Endothelial cell of umbilical vein (primary cell): ENCODE data around the gene ZFYVE9. TPM values are rescaled to one million over a fixed set of nuclear protein-coding genes. Genes with fewer than 3 reads are reported as not detected.

Experiments used
- BruUV-seq: library from RNA; stranded (reverse); fragments of 400-500 nt; replicated peaks from 2 replicates; lab custom pipeline; 2021; lab: Mats Ljungman, UMichigan
- CTCF ChIA-PET: fragments of 300-600, 350-600 bp; sonication (Branson Sonifier 250); formaldehyde crosslinking; loops from one replicate; lab custom pipeline; 2021; ENCODE audit warnings: antibody characterized with exemption, inconsistent platforms; lab: Charles Lee
- POLR2A ChIA-PET: fragments of 300-600, 350-600 bp; sonication (Branson Sonifier 250); formaldehyde crosslinking; loops from one replicate; lab custom pipeline; 2021; ENCODE audit warnings: antibody characterized with exemption, inconsistent platforms; lab: Charles Lee
- DNase-seq: peaks from one replicate; pipeline ENCODE4 v3.0.0-alpha.2; 2011; ENCODE audit warnings: low read depth, low spot score
- FAIRE-seq: peaks from 2 replicates; lab custom pipeline; 2011; peaks lifted over from hg19 to GRCh38; lab: Jason Lieb, UNC
- H2AFZ ChIP-seq: 2 replicates; pipeline ENCODE4 v1.6.0; 2012; ENCODE audit warnings: low read depth, low read length, control low read depth, inconsistent platforms
- H3K27ac ChIP-seq: 2 replicates; pipeline ENCODE4 v1.5.1; 2011; ENCODE audit warnings: low read depth, mild to moderate bottlenecking, control low read depth, low read length, moderate library complexity; ENCODE audit not compliant: insufficient read depth
- H3K27me3 ChIP-seq, 2 experiments: 2 replicates each; pipeline versions ENCODE4 v1.6.0 to v1.6.1; 2011; ENCODE audit warnings: low read length in 2 of 2, mixed read lengths in 1 of 2; ENCODE audit not compliant: control insufficient read depth in 2 of 2, insufficient read depth in 2 of 2
- H3K36me3 ChIP-seq, 2 experiments: 2 replicates in 1 of 2; 3 replicates in 1 of 2; pipeline ENCODE4 v1.5.1; 2011; ENCODE audit warnings: low read length in 2 of 2, mild to moderate bottlenecking in 1 of 2, moderate library complexity in 1 of 2; ENCODE audit not compliant: control insufficient read depth in 2 of 2, insufficient read depth in 2 of 2; ENCODE audit errors: extremely low read depth in 1 of 2
- H3K4me1 ChIP-seq: 3 replicates; pipeline ENCODE4 v1.5.1; 2011; ENCODE audit warnings: mild to moderate bottlenecking, low read length; ENCODE audit not compliant: control insufficient read depth, insufficient read depth; ENCODE audit errors: extremely low read depth
- H3K4me2 ChIP-seq: 2 replicates; pipeline ENCODE4 v1.6.1; 2011; ENCODE audit warnings: low read length, control low read depth, mixed read lengths; ENCODE audit not compliant: insufficient read depth
- H3K4me3 ChIP-seq, 3 experiments: fragments of 200-600 bp in 1 of 3; sonication (generic), shearing (Covaris generic) in 1 of 3; replicated peaks in 1 of 3; 2 replicates each; pipeline ENCODE4 v1.5.1; 2011 to 2016; ENCODE audit warnings: control low read depth in 3 of 3, low read length in 3 of 3, mild to moderate bottlenecking in 2 of 3, inconsistent platforms in 1 of 3, low read depth in 1 of 3, moderate library complexity in 1 of 3; ENCODE audit not compliant: insufficient read depth in 1 of 3
- H3K79me2 ChIP-seq: 2 replicates; pipeline ENCODE4 v1.6.0; 2012; ENCODE audit warnings: low read length, inconsistent platforms; ENCODE audit not compliant: control insufficient read depth, insufficient read depth
- H3K9ac ChIP-seq: replicated peaks from 2 replicates; pipeline ENCODE3; 2011; ENCODE audit warnings: low read length, control low read depth; ENCODE audit not compliant: insufficient read depth; ENCODE audit errors: extremely low read depth
- H3K9me1 ChIP-seq: replicated peaks from 3 replicates; pipeline ENCODE4 v1.6.0; 2011; ENCODE audit warnings: mild to moderate bottlenecking, low read length; ENCODE audit not compliant: control insufficient read depth, insufficient read depth; ENCODE audit errors: extremely low read depth
- H3K9me3 ChIP-seq: replicated peaks from 2 replicates; pipeline ENCODE4 v1.5.1; 2012; ENCODE audit warnings: low read length, inconsistent platforms; ENCODE audit not compliant: control insufficient read depth, insufficient read depth
- H4K20me1 ChIP-seq: replicated peaks from 2 replicates; pipeline ENCODE3; 2011; ENCODE audit warnings: mild to moderate bottlenecking, low read length; ENCODE audit not compliant: control insufficient read depth, insufficient read depth; ENCODE audit errors: extremely low read depth
- EZH2 ChIP-seq: IDR thresholded peaks from 2 replicates; pipeline ENCODE4 v1.6.1; 2012; ENCODE audit warnings: borderline replicate concordance, low read depth, mild to moderate bottlenecking, moderate library complexity, low read length, inconsistent platforms; ENCODE audit not compliant: severe bottlenecking
- FOS ChIP-seq: IDR thresholded peaks from 2 replicates; pipeline ENCODE4 v1.6.1; 2011; ENCODE audit warnings: mild to moderate bottlenecking, low read length, moderate library complexity, borderline replicate concordance; ENCODE audit not compliant: insufficient read depth
- GATA2 ChIP-seq: IDR thresholded peaks from 2 replicates; pipeline ENCODE4 v1.7.0; 2011; ENCODE audit warnings: low read depth, mild to moderate bottlenecking, moderate library complexity, mixed read lengths, low read length; ENCODE audit not compliant: insufficient read length, insufficient read depth
- JUN ChIP-seq: IDR thresholded peaks from 2 replicates; pipeline ENCODE4 v1.6.1; 2011; ENCODE audit warnings: borderline replicate concordance, low read depth; ENCODE audit not compliant: insufficient read length, insufficient read depth
- MYC ChIP-seq: IDR thresholded peaks from one replicate; pipeline ENCODE4 v1.6.1; 2011; ENCODE audit warnings: mild to moderate bottlenecking, low read depth, low read length
- POLR2A ChIP-seq: IDR thresholded peaks from 2 replicates; pipeline ENCODE4 v1.6.1; 2012; ENCODE audit warnings: low read depth, mild to moderate bottlenecking, control low read depth, low read length
- POLR2AphosphoS5 ChIP-seq: IDR thresholded peaks from 2 replicates; pipeline ENCODE4 v1.6.1; 2012; ENCODE audit warnings: low read depth, mild to moderate bottlenecking, control low read depth, low read length, moderate library complexity; ENCODE audit not compliant: insufficient read depth
- dilution Hi-C: fragments of 300-500 bp; cut with MboI; formaldehyde crosslinking; loops from one replicate; pipeline ENCODE4 v1.15.0; 2019; ENCODE audit warnings: low sequenced_read_pairs; ENCODE audit not compliant: extremely low pct_ligation_motif_present
- intact Hi-C: fragments of 100-400 bp; cut with micrococcal nuclease; formaldehyde crosslinking; loops from one replicate; pipeline ENCODE4 v1.10.0; 2022
- polyA plus RNA-seq, 4 experiments: library from polyadenylated mRNA; depleted of rRNA in 3 of 4; stranded (reverse) in 3 of 4; unstranded in 1 of 4; fragments of >200 nt; gene quantifications; 2 replicates each; pipeline versions ENCODE4 v1.2.1 to v1.2.3, GENCODE V29; 2011 to 2012; ENCODE audit warnings: missing spikeins in 1 of 4
- total RNA-seq: library from RNA; stranded (reverse); gene quantifications from 2 replicates; pipeline ENCODE4 v1.2.3, GENCODE V29; 2021
- TF ChIP-seq, protein P1 (sequence below): IDR thresholded peaks from 2 replicates; pipeline ENCODE4 v1.6.1; 2011; ENCODE audit not compliant: insufficient read depth, insufficient read length
- TF ChIP-seq, protein P2 (sequence below), 2 donors: IDR thresholded peaks; 1 replicate in 1 of 2; 2 replicates in 1 of 2; pipeline ENCODE4 v1.5.1; 2011; ENCODE audit warnings: low read length in 2 of 2, mild to moderate bottlenecking in 2 of 2, moderate library complexity in 2 of 2, control low read depth in 1 of 2, inconsistent platforms in 1 of 2, low read depth in 1 of 2; ENCODE audit not compliant: insufficient read depth in 1 of 2; ENCODE audit errors: extremely low read depth in 1 of 2

The ZFYVE9 gene
- total and polyA plus RNA-seq, 2 donors (not counting 3 experiments of a cell fraction or from before 2014, with no cell fraction given), result 4.1 to 16.8 TPM

DNA sequence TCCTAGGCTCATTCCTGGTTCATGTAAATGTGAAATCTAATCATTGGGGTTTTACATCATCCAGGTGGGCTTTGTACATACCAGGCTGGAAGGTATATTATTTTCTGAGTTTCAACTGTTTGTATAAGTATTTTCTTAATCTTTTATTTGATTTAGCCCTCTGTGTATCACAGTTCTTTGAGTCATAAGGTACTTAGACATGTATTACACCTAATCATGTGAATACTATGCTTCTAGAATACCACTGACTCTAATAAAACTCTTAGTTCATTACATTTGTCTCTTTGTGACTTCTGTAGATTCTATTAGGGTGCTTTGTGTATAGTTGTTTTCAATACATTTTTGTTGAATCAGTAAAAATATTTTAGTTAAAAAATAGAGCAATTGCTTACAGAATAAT lies 92.8 kb downstream of the ZFYVE9 start:
- Histone ChIP-seq H3K9ac (no peak overlapping the region), H3K27me3 (no peaks in the 10 kb centered on the region), H4K20me1 (no peaks in the 10 kb centered on the region), H3K9me1 (no peaks in the 10 kb centered on the region), H3K4me3 (no peak overlapping the region), H3K79me2 (peaks cover 1% of the 10 kb centered on the region), H3K4me1 (peaks cover 23% of the 10 kb centered on the region), H3K36me3 (peaks cover 0 to 2% of the 10 kb centered on the region in 2 experiments), H3K27ac (no peak overlapping the region), H3K9me3 (no peaks in the 10 kb centered on the region), H3K4me2 (no peak overlapping the region), H2AFZ (no peak overlapping the region)
- FAIRE-seq (no peak), DNase-seq (no peak)
- TF ChIP-seq POLR2A (no peak), FOS (no peak), POLR2AphosphoS5 (no peak), GATA2 (no peak), EZH2 (no peak), JUN (no peak), MYC (no peak)
- TF ChIP-seq, protein P1, sequence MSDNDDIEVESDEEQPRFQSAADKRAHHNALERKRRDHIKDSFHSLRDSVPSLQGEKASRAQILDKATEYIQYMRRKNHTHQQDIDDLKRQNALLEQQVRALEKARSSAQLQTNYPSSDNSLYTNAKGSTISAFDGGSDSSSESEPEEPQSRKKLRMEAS, result no peak
- TF ChIP-seq, protein P2, sequence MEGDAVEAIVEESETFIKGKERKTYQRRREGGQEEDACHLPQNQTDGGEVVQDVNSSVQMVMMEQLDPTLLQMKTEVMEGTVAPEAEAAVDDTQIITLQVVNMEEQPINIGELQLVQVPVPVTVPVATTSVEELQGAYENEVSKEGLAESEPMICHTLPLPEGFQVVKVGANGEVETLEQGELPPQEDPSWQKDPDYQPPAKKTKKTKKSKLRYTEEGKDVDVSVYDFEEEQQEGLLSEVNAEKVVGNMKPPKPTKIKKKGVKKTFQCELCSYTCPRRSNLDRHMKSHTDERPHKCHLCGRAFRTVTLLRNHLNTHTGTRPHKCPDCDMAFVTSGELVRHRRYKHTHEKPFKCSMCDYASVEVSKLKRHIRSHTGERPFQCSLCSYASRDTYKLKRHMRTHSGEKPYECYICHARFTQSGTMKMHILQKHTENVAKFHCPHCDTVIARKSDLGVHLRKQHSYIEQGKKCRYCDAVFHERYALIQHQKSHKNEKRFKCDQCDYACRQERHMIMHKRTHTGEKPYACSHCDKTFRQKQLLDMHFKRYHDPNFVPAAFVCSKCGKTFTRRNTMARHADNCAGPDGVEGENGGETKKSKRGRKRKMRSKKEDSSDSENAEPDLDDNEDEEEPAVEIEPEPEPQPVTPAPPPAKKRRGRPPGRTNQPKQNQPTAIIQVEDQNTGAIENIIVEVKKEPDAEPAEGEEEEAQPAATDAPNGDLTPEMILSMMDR (IDR thresholded peaks at IDR 0.05; ENCODE audit: extremely low read depth in 1 of 2, insufficient read depth in 1 of 2, low read depth in 1 of 2, low read length in 2 of 2), result no peak
- ChIA-PET CTCF (interaction anchor here (1.2 kb wide), 1 partner anchor 8 kb away, joined by 3 read pairs; no protein-coding TSS in a partner anchor), POLR2A (no interaction called here)
- no TSS peak for BruUV-seq
- intact Hi-C loops (no loop called here), dilution Hi-C loops (no loop called here)
